GM12878 (cell line): Measurements from ENCODE around the gene IGF1R. TPM values are rescaled to one million over a fixed set of nuclear protein-coding genes. Genes with fewer than 3 reads are reported as not detected.

Experiments
- ATAC-seq: fragments of 200-7000 bp; cut with Tn5 transposase; 3 replicates; pipeline ENCODE4 v1.9.1; 2020; ENCODE audit warnings: mild to moderate bottlenecking, moderate library complexity
- BruUV-seq: library from RNA; stranded (reverse); fragments of 400-500 nt; replicated peaks from 2 replicates; lab custom pipeline; 2021; lab: Mats Ljungman, UMichigan
- CTCF ChIA-PET: fragments of 300-600 bp; sonication (Branson Sonifier 250); formaldehyde crosslinking; extraction: SDS; loops from one replicate; lab custom pipeline; 2021; ENCODE audit warnings: inconsistent platforms; lab: Yijun Ruan, JAX
- POLR2A ChIA-PET: fragments of 350-600 bp; formaldehyde crosslinking; extraction: SDS; loops from one replicate; lab custom pipeline; 2021; ENCODE audit warnings: inconsistent platforms; lab: Charles Lee
- RAD21 ChIA-PET: fragments of 300-600 bp; sonication (Branson Sonifier 250); formaldehyde crosslinking; loops from one replicate; lab custom pipeline; 2023; ENCODE audit warnings: antibody characterized with exemption; ENCODE audit not compliant: unreplicated experiment; lab: Charles Lee
- SMC1A ChIA-PET: fragments of 300-600 bp; sonication (Branson Sonifier 250); formaldehyde crosslinking; loops from one replicate; lab custom pipeline; 2023; ENCODE audit not compliant: unreplicated experiment, uncharacterized antibody; lab: Charles Lee
- DNase-seq: peaks from one replicate; pipeline ENCODE4 v3.0.0-alpha.2; 2011; ENCODE audit warnings: low read depth, low spot score
- FAIRE-seq: peaks from 3 replicates; lab custom pipeline; 2011; peaks lifted over from hg19 to GRCh38; lab: Jason Lieb, UNC
- H2AFZ ChIP-seq: 2 replicates; pipeline ENCODE4 v1.6.0; 2011; ENCODE audit warnings: low read depth, low read length, control low read depth; ENCODE audit not compliant: control insufficient read depth
- H3K27ac ChIP-seq: 2 replicates; pipeline ENCODE4 v1.5.1; 2011; ENCODE audit warnings: control low read depth; ENCODE audit not compliant: control insufficient read depth, insufficient read depth
- H3K27me3 ChIP-seq, 2 experiments: replicated peaks in 1 of 2; 2 replicates each; pipeline versions ENCODE4 v1.6.0 to v1.6.1; 2011; ENCODE audit warnings: low read length in 1 of 2; ENCODE audit not compliant: control insufficient read depth in 2 of 2, insufficient read depth in 2 of 2
- H3K36me3 ChIP-seq, 2 experiments: 2 replicates each; pipeline ENCODE4 v1.5.1; 2011; ENCODE audit warnings: low read length in 1 of 2; ENCODE audit not compliant: control insufficient read depth in 2 of 2, insufficient read depth in 2 of 2
- H3K4me1 ChIP-seq: 2 replicates; pipeline ENCODE4 v1.6.1; 2011; ENCODE audit warnings: mild to moderate bottlenecking, low read length, moderate library complexity, mixed read lengths; ENCODE audit not compliant: control insufficient read depth, insufficient read depth
- H3K4me2 ChIP-seq: 2 replicates; pipeline ENCODE4 v1.6.0; 2011; ENCODE audit warnings: control low read depth; ENCODE audit not compliant: control insufficient read depth, insufficient read depth
- H3K4me3 ChIP-seq: fragments of 200-600 bp; sonication (generic); 2 replicates; pipeline ENCODE4 v1.5.1; 2016
- H3K79me2 ChIP-seq: 2 replicates; pipeline ENCODE4 v1.6.0; 2011; ENCODE audit warnings: low read length; ENCODE audit not compliant: control insufficient read depth, insufficient read depth
- H3K9ac ChIP-seq: 2 replicates; pipeline ENCODE4 v1.8.0; 2011; ENCODE audit warnings: low read length, control low read depth, mixed read lengths; ENCODE audit not compliant: control insufficient read depth, insufficient read depth
- H3K9me3 ChIP-seq: replicated peaks from 3 replicates; pipeline ENCODE4 v1.5.1; 2011; ENCODE audit warnings: mild to moderate bottlenecking, low read length; ENCODE audit not compliant: control insufficient read depth, insufficient read depth
- H4K20me1 ChIP-seq: 2 replicates; pipeline ENCODE4 v1.6.0; 2011; ENCODE audit not compliant: control insufficient read depth, insufficient read depth
- CHD2 ChIP-seq: IDR thresholded peaks from 2 replicates; pipeline ENCODE4 v1.6.1; 2011; ENCODE audit warnings: low read depth, low read length, improper control_type of control experiment, borderline replicate concordance
- CREB1 ChIP-seq: IDR thresholded peaks from 2 replicates; pipeline ENCODE4 v1.6.1; 2012; ENCODE audit warnings: low read depth, mild to moderate bottlenecking, inconsistent platforms
- E2F4 ChIP-seq: IDR thresholded peaks from 2 replicates; pipeline ENCODE4 v1.6.1; 2012; ENCODE audit warnings: low read depth, low read length, improper control_type of control experiment
- HCFC1 ChIP-seq: fragments of 150-350 bp; IDR thresholded peaks from 2 replicates; pipeline ENCODE4 v1.6.1; 2014; ENCODE audit warnings: low read length
- HDAC6 ChIP-seq: fragments of 200-600 bp; sonication (generic); IDR thresholded peaks from one replicate; pipeline ENCODE4 v1.8.0; 2017; ENCODE audit warnings: antibody characterized with exemption; ENCODE audit not compliant: unreplicated experiment
- MLLT1 ChIP-seq: fragments of 450-650 bp; IDR thresholded peaks from 2 replicates; pipeline ENCODE4 v1.6.1; 2016; ENCODE audit warnings: mild to moderate bottlenecking
- PKNOX1 ChIP-seq: fragments of 450-650 bp; IDR thresholded peaks from 2 replicates; pipeline ENCODE4 v1.6.1; 2016; ENCODE audit warnings: mild to moderate bottlenecking
- SMAD5 ChIP-seq: IDR thresholded peaks from 2 replicates; pipeline ENCODE4 v1.6.1; 2016; ENCODE audit warnings: antibody characterized with exemption, low read depth
- STAT3 ChIP-seq: IDR thresholded peaks from 2 replicates; pipeline ENCODE4 v1.6.1; 2011; ENCODE audit warnings: low read depth, low read length, improper control_type of control experiment
- TCF7 ChIP-seq: IDR thresholded peaks from 2 replicates; pipeline ENCODE4 v1.6.1; 2014; ENCODE audit warnings: antibody characterized with exemption, borderline replicate concordance
- ZNF622 ChIP-seq: fragments of 450-650 bp; IDR thresholded peaks from 2 replicates; pipeline ENCODE4 v1.6.1; 2017; ENCODE audit warnings: mild to moderate bottlenecking, inconsistent platforms
- WGBS: methylation state at CpG from one replicate; pipeline ENCODE4 v1.1.6; 2016; ENCODE audit warnings: low lambda C conversion rate; ENCODE audit not compliant: insufficient replicate concordance, insufficient coverage; ENCODE audit errors: missing lambda C conversion rate; 5-methylcytosine and 5-hydroxymethylcytosine counted together
- in situ Hi-C: fragments of 300-500 bp; cut with MboI; formaldehyde crosslinking; loops from 9 replicates; pipeline ENCODE4 v1.14.3; 2018; ENCODE audit warnings: mixed read lengths
- intact Hi-C: fragments of 100-400 bp; cut with micrococcal nuclease; formaldehyde crosslinking; loops from one replicate; pipeline ENCODE4 v1.14.2; 2022; ENCODE audit not compliant: unreplicated experiment
- polyA plus RNA-seq, 11 experiments: library from polyadenylated mRNA; depleted of rRNA in 4 of 11; unstranded in 6 of 11; stranded (reverse) in 5 of 11; fragments of >200 nt; fragmentation: Nextera tagmentation in 4 of 11; fragmentation: Illumina TruSeq in 1 of 11; extraction: Ambion mirVana in 4 of 11; extraction: Trizol in 1 of 11; gene quantifications; 1 replicate in 1 of 11; 2 replicates in 10 of 11; pipeline versions ENCODE4 v1.2.1 to v1.2.3, GENCODE V29; 2011 to 2016; ENCODE audit warnings: inconsistent platforms in 2 of 11, missing spikeins in 2 of 11, low read depth in 1 of 11
- total RNA-seq, 4 experiments: library from RNA; depleted of rRNA in 3 of 4; stranded (reverse); fragments of >200 nt in 3 of 4; fragmentation: Illumina TruSeq in 1 of 4; extraction: Trizol in 1 of 4; gene quantifications; 2 replicates each; pipeline versions ENCODE4 v1.2.1 to v1.2.3, GENCODE V29; 2013 to 2021

Gene IGF1R
- total and polyA plus RNA-seq, 10 of the 15 experiments (the other 5 are each of a cell fraction or from before 2014, with no cell fraction given), result 0.03 to 2.7 (median 0.66) TPM

GRCh38 chr15:98719137-98719740 lies 70.9 kb downstream of the IGF1R start:
- intact Hi-C loops, result no loop called here
- Histone ChIP-seq H3K9me3 (no peaks in the 10 kb centered on the region), H3K9ac (no peak overlapping the region), H3K4me1 (no peaks in the 10 kb centered on the region; the same call in 1 of the 2 replicates), H3K36me3 (no peaks in the 10 kb centered on the region), H3K4me3 (no peak overlapping the region), H4K20me1 (no peaks in the 10 kb centered on the region; the same call in 1 of the 2 replicates), H3K27me3 (no peaks in the 10 kb centered on the region), H3K27ac (no peak overlapping the region), H2AFZ (no peak overlapping the region), H3K4me2 (no peak overlapping the region), H3K79me2 (no peaks in the 10 kb centered on the region)
- whole genome bisulfite sequencing, result 31% methylated on average over 5 of the region's 5 CpGs
- FAIRE-seq, result no peak
- DNase-seq, result no peak
- CTCF ChIA-PET, result interaction anchor here (1.3 to 1.4 kb wide), 2 partner anchors 59 to 357 kb away, joined by 3 to 5 read pairs; no protein-coding TSS in a partner anchor
- ATAC-seq, result no peak
- POLR2A ChIA-PET, result no interaction called here
- RAD21 ChIA-PET, result no interaction called here
- SMC1A ChIA-PET, result no interaction called here
- in situ Hi-C loops, result no loop called here
- no TSS peak for BruUV-seq
- no peak for TF ChIP-seq HCFC1
- TF ChIP-seq STAT3, result no peak
- TF ChIP-seq CHD2, result no peak
- TF ChIP-seq MLLT1, result no peak
- TF ChIP-seq, all 136 proteins: peak for 0

GRCh38 chr15:98720031-98720430 lies 71.7 kb downstream of the IGF1R start:
- no peaks in the 10 kb centered on the region for H3K79me2 ChIP-seq
- FAIRE-seq (no peak), DNase-seq (no peak), ATAC-seq (no peak)
- SMC1A ChIA-PET, result no interaction called here
- 49% methylated on average over 6 of the region's 6 CpGs for WGBS
- no peak overlapping the region for H3K4me3 ChIP-seq
- H3K27ac ChIP-seq, result no peak overlapping the region
- H3K9ac ChIP-seq, result no peak overlapping the region
- H3K4me1 ChIP-seq, result no peaks in the 10 kb centered on the region
- CTCF ChIA-PET, result interaction anchor here (1.3 kb wide), 1 partner anchor 357 kb away, joined by 5 read pairs; no protein-coding TSS in a partner anchor
- in situ Hi-C loops, result no loop called here
- H3K27me3 ChIP-seq, result no peaks in the 10 kb centered on the region
- RAD21 ChIA-PET, result no interaction called here
- POLR2A ChIA-PET, result no interaction called here
- H2AFZ ChIP-seq, result no peak overlapping the region
- intact Hi-C loops, result no loop called here
- no peaks in the 10 kb centered on the region for H3K36me3 ChIP-seq
- no peaks in the 10 kb centered on the region for H3K9me3 ChIP-seq
- H4K20me1 ChIP-seq, result no peaks in the 10 kb centered on the region
- no peak overlapping the region for H3K4me2 ChIP-seq
- no TSS peak for BruUV-seq
- TF ChIP-seq CREB1, result no peak
- no peak for TF ChIP-seq TCF7
- no peak for TF ChIP-seq E2F4
- no peak for TF ChIP-seq ZNF622
- TF ChIP-seq SMAD5, result no peak
- TF ChIP-seq HDAC6, result no peak
- TF ChIP-seq PKNOX1, result no peak
